GM19023 (cell line): Measurements from ENCODE around the gene ZFP36.
"Not testable (repeated sequence)": the region's sequence is repeated elsewhere in the genome, so short reads cannot be mapped to it uniquely, and the experiment has no call there.

ENCODE experiments used
- ATAC-seq: cut with Tn5 transposase; IDR thresholded peaks from one replicate; pipeline ENCODE4 v1.9.1; 2021; ENCODE audit warnings: mild to moderate bottlenecking, moderate library complexity; ENCODE audit not compliant: unreplicated experiment

ZFP36 gene

GRCh38 chr19:39406656-39407409 lies at the start of gene ZFP36:
ZFP36 (plus strand) TSS chr19:39406847; CDS start chr19:39406905, 58 bp downstream.
- peak; percentile 13 for ATAC-seq

GRCh38 chr19:39359026-39359425 lies 47.6 kb upstream of the ZFP36 start:
- ATAC-seq: no peak

- no peak for ATAC-seq
Measured at GRCh38 chr19:39360599-39360998, 46.0 kb upstream of the ZFP36 start.

GRCh38 chr19:39362682-39363657 lies 43.7 kb upstream of the ZFP36 start:
- no peak for ATAC-seq

- no peak for ATAC-seq
Measured at GRCh38 chr19:39363901-39364457, 42.7 kb upstream of the ZFP36 start.

GRCh38 chr19:39365531-39365930 lies 41.1 kb upstream of the ZFP36 start:
- no peak for ATAC-seq

GRCh38 chr19:39369200-39369599 lies 37.4 kb upstream of the ZFP36 start:
- ATAC-seq: no peak

GRCh38 chr19:39370735-39371134 lies 35.9 kb upstream of the ZFP36 start:
- ATAC-seq: no peak

GRCh38 chr19:39372047-39372802 lies 34.4 kb upstream of the ZFP36 start:
- no peak for ATAC-seq

- no peak for ATAC-seq
Measured at GRCh38 chr19:39372941-39373340, 33.7 kb upstream of the ZFP36 start.

- no peak for ATAC-seq
Measured at GRCh38 chr19:39375929-39376328, 30.7 kb upstream of the ZFP36 start.

- no peak for ATAC-seq
Measured at GRCh38 chr19:39377373-39378362, 29.0 kb upstream of the ZFP36 start.

GRCh38 chr19:39379366-39379765 lies 27.3 kb upstream of the ZFP36 start:
- not testable (repeated sequence) for ATAC-seq

- no peak for ATAC-seq
Measured at GRCh38 chr19:39379865-39380396, 26.7 kb upstream of the ZFP36 start.

- no peak for ATAC-seq
Measured at GRCh38 chr19:39380521-39381502, 25.8 kb upstream of the ZFP36 start.

GRCh38 chr19:39381910-39382611 lies 24.6 kb upstream of the ZFP36 start:
- ATAC-seq: no peak

GRCh38 chr19:39382991-39383828 lies 23.4 kb upstream of the ZFP36 start:
- ATAC-seq: no peak
